Suprapubic skin (tissue), 3 donors: ENCODE data around the gene CHD2.

Experiments
- POLR2A ChIP-seq, 2 donors: fragments of 450-650 bp; IDR thresholded peaks; one replicate each; pipeline ENCODE4 v1.6.1; 2017; ENCODE audit warnings: antibody characterized with exemption in 2 of 2, mild to moderate bottlenecking in 2 of 2, moderate library complexity in 2 of 2
- TF ChIP-seq, protein P1 (sequence below), 2 donors: fragments of 200-600 bp in 1 of 2; fragments of 450-650 bp in 1 of 2; sonication (generic) in 1 of 2; IDR thresholded peaks; one replicate each; pipeline ENCODE4 v1.5.1; 2016 to 2019; ENCODE audit warnings: antibody characterized with exemption in 2 of 2, mild to moderate bottlenecking in 1 of 2, moderate library complexity in 1 of 2

GRCh38 chr15:92906563-92907081, 6.5 kb downstream of the CHD2 start:
- TF ChIP-seq, protein P1, sequence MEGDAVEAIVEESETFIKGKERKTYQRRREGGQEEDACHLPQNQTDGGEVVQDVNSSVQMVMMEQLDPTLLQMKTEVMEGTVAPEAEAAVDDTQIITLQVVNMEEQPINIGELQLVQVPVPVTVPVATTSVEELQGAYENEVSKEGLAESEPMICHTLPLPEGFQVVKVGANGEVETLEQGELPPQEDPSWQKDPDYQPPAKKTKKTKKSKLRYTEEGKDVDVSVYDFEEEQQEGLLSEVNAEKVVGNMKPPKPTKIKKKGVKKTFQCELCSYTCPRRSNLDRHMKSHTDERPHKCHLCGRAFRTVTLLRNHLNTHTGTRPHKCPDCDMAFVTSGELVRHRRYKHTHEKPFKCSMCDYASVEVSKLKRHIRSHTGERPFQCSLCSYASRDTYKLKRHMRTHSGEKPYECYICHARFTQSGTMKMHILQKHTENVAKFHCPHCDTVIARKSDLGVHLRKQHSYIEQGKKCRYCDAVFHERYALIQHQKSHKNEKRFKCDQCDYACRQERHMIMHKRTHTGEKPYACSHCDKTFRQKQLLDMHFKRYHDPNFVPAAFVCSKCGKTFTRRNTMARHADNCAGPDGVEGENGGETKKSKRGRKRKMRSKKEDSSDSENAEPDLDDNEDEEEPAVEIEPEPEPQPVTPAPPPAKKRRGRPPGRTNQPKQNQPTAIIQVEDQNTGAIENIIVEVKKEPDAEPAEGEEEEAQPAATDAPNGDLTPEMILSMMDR (IDR thresholded peaks at IDR 0.05): no peak
- TF ChIP-seq POLR2A (IDR thresholded peaks at IDR 0.05): no peak
